ENCODE data around the gene ZNF700.
"Not testable (repeated sequence)": the region's sequence is repeated elsewhere in the genome, so short reads cannot be mapped to it uniquely, and the experiment has no call there.

The ZNF700 gene

GRCh38 chr19:11924886-11925650 lies at the start of gene ZNF700:
Gene ZNF700 (plus strand): TSS chr19:11925107. CDS start chr19:11925211, 104 bp downstream.
- no peaks in the 10 kb centered on the region for H3K9me3 ChIP-seq (ENCODE audit: insufficient read depth, low read depth, low read length)
- H3F3A ChIP-seq (ENCODE audit: low read depth) = peaks cover 2% of the 10 kb centered on the region; the same call in 1 of the 2 replicates
- H3K4me2 ChIP-seq (ENCODE audit: low read depth, low read length, poor library complexity, severe bottlenecking) = peak within 1 kb of the TSS; percentile 87
- H3K79me2 ChIP-seq (ENCODE audit: insufficient read depth, low read length) = peaks cover 49% of the 10 kb centered on the region
- H3K9ac ChIP-seq (ENCODE audit: low read depth, low read length, poor library complexity, severe bottlenecking) = peak within 1 kb of the TSS; percentile 95
- peak within 1 kb of the TSS; percentile 94 for H3K4me3 ChIP-seq (ENCODE audit: low read length, poor library complexity, severe bottlenecking)
- peaks cover 12% of the 10 kb centered on the region for H3K4me1 ChIP-seq (ENCODE audit: insufficient read depth, low read length, poor library complexity, severe bottlenecking)
- peaks cover 5% of the 10 kb centered on the region for H4K20me1 ChIP-seq (ENCODE audit: insufficient read depth, low read length, poor library complexity, severe bottlenecking)
- no peaks in the 10 kb centered on the region for H3K9me2 ChIP-seq (replicated peaks; ENCODE audit: low read depth, low read length)
- no peaks in the 10 kb centered on the region for H3K36me3 ChIP-seq (ENCODE audit: insufficient read depth, low read length)
- no peaks in the 10 kb centered on the region for H3K27me3 ChIP-seq (ENCODE audit: insufficient read depth, low read length, poor library complexity, severe bottlenecking)
- H2AFZ ChIP-seq (ENCODE audit: low read length) = peak within 1 kb of the TSS; percentile 89
- TF ChIP-seq, protein P1, sequence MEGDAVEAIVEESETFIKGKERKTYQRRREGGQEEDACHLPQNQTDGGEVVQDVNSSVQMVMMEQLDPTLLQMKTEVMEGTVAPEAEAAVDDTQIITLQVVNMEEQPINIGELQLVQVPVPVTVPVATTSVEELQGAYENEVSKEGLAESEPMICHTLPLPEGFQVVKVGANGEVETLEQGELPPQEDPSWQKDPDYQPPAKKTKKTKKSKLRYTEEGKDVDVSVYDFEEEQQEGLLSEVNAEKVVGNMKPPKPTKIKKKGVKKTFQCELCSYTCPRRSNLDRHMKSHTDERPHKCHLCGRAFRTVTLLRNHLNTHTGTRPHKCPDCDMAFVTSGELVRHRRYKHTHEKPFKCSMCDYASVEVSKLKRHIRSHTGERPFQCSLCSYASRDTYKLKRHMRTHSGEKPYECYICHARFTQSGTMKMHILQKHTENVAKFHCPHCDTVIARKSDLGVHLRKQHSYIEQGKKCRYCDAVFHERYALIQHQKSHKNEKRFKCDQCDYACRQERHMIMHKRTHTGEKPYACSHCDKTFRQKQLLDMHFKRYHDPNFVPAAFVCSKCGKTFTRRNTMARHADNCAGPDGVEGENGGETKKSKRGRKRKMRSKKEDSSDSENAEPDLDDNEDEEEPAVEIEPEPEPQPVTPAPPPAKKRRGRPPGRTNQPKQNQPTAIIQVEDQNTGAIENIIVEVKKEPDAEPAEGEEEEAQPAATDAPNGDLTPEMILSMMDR (conservative IDR thresholded peaks at IDR 0.05; ENCODE audit: low read length) = no peak
- TF ChIP-seq EZH2phosphoT487 (IDR thresholded peaks at IDR 0.05; ENCODE audit: borderline replicate concordance) = no peak

DNA sequence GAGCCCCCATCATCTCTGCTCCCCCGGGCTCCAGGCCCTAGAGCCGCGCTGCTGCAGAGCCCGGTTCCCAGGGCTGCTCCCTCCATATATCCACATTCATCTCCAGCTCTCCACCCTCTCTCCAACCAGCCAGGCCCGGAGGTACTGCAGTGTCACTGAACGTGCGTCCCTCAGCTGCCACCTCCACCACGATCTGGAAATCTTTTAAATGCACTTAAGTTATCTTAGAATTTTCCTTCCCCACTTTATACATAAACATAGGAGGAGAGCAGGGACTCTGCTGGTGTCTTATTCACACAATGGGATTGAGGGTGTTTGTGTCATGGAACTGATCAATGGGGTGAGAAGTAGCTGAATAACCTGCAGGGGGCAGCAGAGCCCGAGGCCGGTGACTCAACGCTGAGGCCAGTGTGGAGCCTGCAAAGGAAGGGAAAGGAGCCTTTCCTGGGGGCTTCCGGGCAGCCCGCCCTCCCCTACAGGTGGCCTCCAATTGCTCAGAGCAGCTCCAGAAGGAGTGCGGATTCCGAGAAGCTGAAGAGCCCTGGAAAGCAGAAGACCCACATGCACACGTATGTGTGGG lies 45.1 kb upstream of the ZNF700 start:
- not testable (repeated sequence) for H3K9me2 ChIP-seq (replicated peaks; ENCODE audit: low read depth, low read length); H3K4me3 ChIP-seq (ENCODE audit: low read length, poor library complexity, severe bottlenecking); H3K79me2 ChIP-seq (ENCODE audit: insufficient read depth, low read length); H2AFZ ChIP-seq (ENCODE audit: low read length); H3K4me1 ChIP-seq (ENCODE audit: insufficient read depth, low read length, poor library complexity, severe bottlenecking); H3K9me3 ChIP-seq (ENCODE audit: insufficient read depth, low read depth, low read length); H3K36me3 ChIP-seq (ENCODE audit: insufficient read depth, low read length); H3F3A ChIP-seq (ENCODE audit: low read depth); H3K27me3 ChIP-seq (ENCODE audit: insufficient read depth, low read length, poor library complexity, severe bottlenecking); H3K4me2 ChIP-seq (ENCODE audit: low read depth, low read length, poor library complexity, severe bottlenecking); H4K20me1 ChIP-seq (ENCODE audit: insufficient read depth, low read length, poor library complexity, severe bottlenecking); H3K9ac ChIP-seq (ENCODE audit: low read depth, low read length, poor library complexity, severe bottlenecking)
- TF ChIP-seq, protein P1 (conservative IDR thresholded peaks at IDR 0.05; ENCODE audit: low read length) = peak; percentile 56

- Histone ChIP-seq H3F3A (ENCODE audit: low read depth) (no peaks in the 10 kb centered on the region), H3K79me2 (ENCODE audit: insufficient read depth, low read length) (no peaks in the 10 kb centered on the region), H3K9me3 (ENCODE audit: insufficient read depth, low read depth, low read length) (no peaks in the 10 kb centered on the region), H2AFZ (ENCODE audit: low read length) (no peak overlapping the region), H3K9ac (ENCODE audit: low read depth, low read length, poor library complexity, severe bottlenecking) (no peak overlapping the region), H3K36me3 (ENCODE audit: insufficient read depth, low read length) (no peaks in the 10 kb centered on the region), H3K9me2 (replicated peaks; ENCODE audit: low read depth, low read length) (no peaks in the 10 kb centered on the region), H4K20me1 (ENCODE audit: insufficient read depth, low read length, poor library complexity, severe bottlenecking) (no peaks in the 10 kb centered on the region), H3K4me1 (ENCODE audit: insufficient read depth, low read length, poor library complexity, severe bottlenecking) (no peaks in the 10 kb centered on the region), H3K4me3 (ENCODE audit: low read length, poor library complexity, severe bottlenecking) (no peak overlapping the region), H3K4me2 (ENCODE audit: low read depth, low read length, poor library complexity, severe bottlenecking) (no peak overlapping the region), H3K27me3 (ENCODE audit: insufficient read depth, low read length, poor library complexity, severe bottlenecking) (no peaks in the 10 kb centered on the region)
- TF ChIP-seq EZH2phosphoT487 (IDR thresholded peaks at IDR 0.05; ENCODE audit: borderline replicate concordance) = no peak
- TF ChIP-seq, protein P1 (conservative IDR thresholded peaks at IDR 0.05; ENCODE audit: low read length) = no peak
These were observed 44.3 kb upstream of the ZNF700 start for GRCh38 chr19:11880598-11880997.
